Midbrain (tissue), 1 donor: ENCODE results near the gene EFCC1.

Experiments
- DNase-seq: peaks from one replicate; lab custom pipeline; 2025; lab: John Stamatoyannopoulos, UW

The EFCC1 gene

GRCh38 chr3:128994581-128995546 is 6.2 kb upstream of the EFCC1 start:
- DNase-seq: no peak

GRCh38 chr3:128995737-128996136 is 5.4 kb upstream of the EFCC1 start:
- DNase-seq: no peak

- DNase-seq: no peak
These were observed 4.9 kb upstream of the EFCC1 start for GRCh38 chr3:128996200-128996599.

- DNase-seq: no peak
These were observed 4.4 kb upstream of the EFCC1 start for GRCh38 chr3:128996726-128997125.

- no peak for DNase-seq
These were observed 3.5 kb upstream of the EFCC1 start for GRCh38 chr3:128997486-128998133.

- no peak for DNase-seq
These were observed 2.5 kb upstream of the EFCC1 start for GRCh38 chr3:128998561-128998960.

GRCh38 chr3:128999102-128999501 is 2.0 kb upstream of the EFCC1 start:
- no peak for DNase-seq

- no peak for DNase-seq
These were observed 383 bp upstream of the EFCC1 start for GRCh38 chr3:129000742-129001100.

- DNase-seq: no peak
These were observed 885 bp downstream of the EFCC1 start for GRCh38 chr3:129001806-129002572.

- DNase-seq: no peak
These were observed 1.8 kb downstream of the EFCC1 start for GRCh38 chr3:129002573-129003569.

GRCh38 chr3:129003578-129004112 is 2.5 kb downstream of the EFCC1 start:
- DNase-seq: no peak

GRCh38 chr3:129004639-129005295 is 3.7 kb downstream of the EFCC1 start:
- no peak for DNase-seq

GRCh38 chr3:129005526-129006303 is 4.6 kb downstream of the EFCC1 start:
- no peak for DNase-seq

GRCh38 chr3:129006864-129007263 is 5.8 kb downstream of the EFCC1 start:
- DNase-seq: no peak

- DNase-seq: no peak
These were observed 6.7 kb downstream of the EFCC1 start for GRCh38 chr3:129007792-129008191.

GRCh38 chr3:129009266-129009665 is 8.2 kb downstream of the EFCC1 start:
- no peak for DNase-seq

- DNase-seq: no peak
These were observed 9.3 kb downstream of the EFCC1 start for GRCh38 chr3:129010310-129010956.

GRCh38 chr3:129013491-129013891 is 12.4 kb downstream of the EFCC1 start:
- DNase-seq: no peak

GRCh38 chr3:129014148-129014547 is 13.0 kb downstream of the EFCC1 start:
- DNase-seq: peak; percentile 24
